ENCODE measurements around the gene MUC15.

- TF ChIP-seq EZH2 (IDR thresholded peaks at IDR 0.05; ENCODE audit: low read length, missing control alignments), result no peak
- no peak for TF ChIP-seq CTCF (conservative IDR thresholded peaks at IDR 0.05 in 1 of 2, IDR thresholded peaks at IDR 0.05 in 1 of 2; ENCODE audit: low read depth in 1 of 2, low read length in 2 of 2)
These were observed 14.4 kb downstream of the MUC15 start for GRCh38 chr11:26557666-26558065.
